CD4-positive, alpha-beta T cell (primary cell): ENCODE data around the gene ALDH2. TPM values are rescaled to one million over a fixed set of nuclear protein-coding genes. Genes with fewer than 3 reads are reported as not detected.

Source experiments
- ATAC-seq: fragments of 200-7000 bp; cut with Tn5 transposase; one replicate; pipeline ENCODE4 v1.10.0; 2022; ENCODE audit warnings: mild to moderate bottlenecking; ENCODE audit not compliant: poor library complexity
- CTCF ChIA-PET: fragments of 350-600 bp; sonication (Branson Sonifier 250); formaldehyde crosslinking; loops from one replicate; lab custom pipeline; 2021; ENCODE audit warnings: antibody characterized with exemption, inconsistent platforms; lab: Charles Lee
- POLR2A ChIA-PET: fragments of 350-600 bp; sonication (Branson Sonifier 250); formaldehyde crosslinking; loops from one replicate; lab custom pipeline; 2021; ENCODE audit warnings: antibody characterized with exemption, inconsistent platforms; lab: Charles Lee
- DNase-seq, 14 experiments: peaks; one replicate each; pipeline ENCODE4 v3.0.0-alpha.2; 2013 to 2020; ENCODE audit warnings: mixed read lengths in 2 of 14
- H3K27ac ChIP-seq, 2 donors: one replicate each; pipeline versions ENCODE4 v1.5.1 to v1.7.0; 2013; ENCODE audit warnings: low read length in 2 of 2, low read depth in 1 of 2, mild to moderate bottlenecking in 1 of 2
- H3K27me3 ChIP-seq, 2 experiments: 1 replicate in 1 of 2; 2 replicates in 1 of 2; pipeline versions ENCODE4 v1.6.1 to v1.7.0; 2013; ENCODE audit warnings: low read length in 2 of 2, control low read depth in 1 of 2, mild to moderate bottlenecking in 1 of 2, moderate library complexity in 1 of 2; ENCODE audit not compliant: insufficient read depth in 2 of 2, control insufficient read depth in 1 of 2
- H3K36me3 ChIP-seq: one replicate; pipeline ENCODE4 v1.6.1; 2013; ENCODE audit warnings: low read length, control low read depth; ENCODE audit not compliant: insufficient read depth
- H3K4me1 ChIP-seq: one replicate; pipeline ENCODE4 v1.6.1; 2013; ENCODE audit warnings: low read length, control low read depth; ENCODE audit not compliant: insufficient read depth
- H3K4me3 ChIP-seq: one replicate; pipeline ENCODE4 v1.5.1; 2013; ENCODE audit warnings: mild to moderate bottlenecking, low read length, moderate library complexity
- H3K9me3 ChIP-seq, 2 experiments: 1 replicate in 1 of 2; 2 replicates in 1 of 2; pipeline versions ENCODE4 v1.6.1 to v1.7.0; 2013; ENCODE audit warnings: low read length in 2 of 2, mild to moderate bottlenecking in 2 of 2, control low read depth in 1 of 2, moderate library complexity in 1 of 2; ENCODE audit not compliant: control insufficient read depth in 1 of 2, insufficient read depth in 1 of 2
- H3K27ac Mint-ChIP-seq: one replicate; pipeline ENCODE4 v1.8.0; 2020; ENCODE audit warnings: mixed read lengths
- H3K27me3 Mint-ChIP-seq: one replicate; pipeline ENCODE4 v1.8.0; 2021; ENCODE audit warnings: mixed read lengths
- H3K36me3 Mint-ChIP-seq: one replicate; pipeline ENCODE4 v1.8.0; 2021; ENCODE audit warnings: low read depth, mixed read lengths
- H3K4me1 Mint-ChIP-seq: one replicate; pipeline ENCODE4 v1.8.0; 2021; ENCODE audit warnings: low read depth, mixed read lengths
- H3K4me3 Mint-ChIP-seq: one replicate; pipeline ENCODE4 v1.8.0; 2020; ENCODE audit warnings: mild to moderate bottlenecking, mixed read lengths
- H3K9me3 Mint-ChIP-seq: one replicate; pipeline ENCODE4 v1.8.0; 2020; ENCODE audit warnings: mixed read lengths
- CTCF ChIP-seq: fragments of 200-600 bp; IDR thresholded peaks from one replicate; pipeline ENCODE4 v1.8.0; 2022; ENCODE audit warnings: antibody characterized with exemption, mild to moderate bottlenecking
- intact Hi-C, 2 experiments: fragments of 100-400 bp; cut with DNase I in 1 of 2; cut with micrococcal nuclease in 1 of 2; formaldehyde crosslinking; loops; one replicate each; pipeline versions ENCODE4 v1.15.1 to v1.9.0; 2023 to 2025; cut with DNase I, micrococcal nuclease
- microRNA-seq: library from miRNA; unstranded; fragments of <30 nt; microRNA quantifications from one replicate; pipeline ENCODE4 v1.2.0, GENCODE V29; 2021; ENCODE audit warnings: borderline microRNAs expressed, borderline replicate concordance
- total RNA-seq, 174 experiments: library from RNA in 2 of 174; stranded (reverse) in 2 of 174; gene quantifications; one replicate each; pipeline ENCODE4 v1.2.3 and lab custom pipeline; 2021 to 2026

Gene ALDH2
- total RNA-seq, 2 experiments from 2014 or later: 2.0 to 2.1 TPM

GRCh38 chr12:111864913-111865312 lies 98.2 kb downstream of the ALDH2 start:
- H3K9me3 ChIP-seq: no peaks in the 10 kb centered on the region
- H3K27ac Mint-ChIP-seq: peak overlapping the region; percentile 27
- no peak overlapping the region for H3K4me3 ChIP-seq
- H3K4me3 Mint-ChIP-seq: no peak overlapping the region
- no peaks in the 10 kb centered on the region for H3K27me3 Mint-ChIP-seq
- no peak overlapping the region for H3K27ac ChIP-seq
- DNase-seq (no peak), ATAC-seq (no peak)
- H3K4me1 ChIP-seq: no peaks in the 10 kb centered on the region
- no peaks in the 10 kb centered on the region for H3K9me3 Mint-ChIP-seq
- H3K36me3 Mint-ChIP-seq: peaks cover 68% of the 10 kb centered on the region
- H3K4me1 Mint-ChIP-seq: peaks cover 22% of the 10 kb centered on the region
- POLR2A ChIA-PET: no interaction called here
- H3K27me3 ChIP-seq: no peaks in the 10 kb centered on the region
- H3K36me3 ChIP-seq: peaks cover 46% of the 10 kb centered on the region
- intact Hi-C loops: no loop called here
- CTCF ChIA-PET: no interaction called here
- TF ChIP-seq CTCF: no peak

Small RNA genes within 50 kb of the gene (microRNA-seq; reads per million reads assigned to microRNA genes)
- not detected for gene MIR6761

Other genes with a start within 250 kb of the ALDH2 start
- 10 to 100 TPM; 21.9 to 23.7 TPM for gene ATXN2, start 167.6 kb upstream of the ALDH2 start, total RNA-seq
- 10 to 100 TPM; 22.4 to 25.8 TPM for gene BRAP, start 81.0 kb upstream of the ALDH2 start, total RNA-seq
- gene ACAD10, start 80.9 kb upstream of the ALDH2 start, total RNA-seq: 10 to 100 TPM; 15.8 to 17.4 TPM
- gene MAPKAPK5, start 75.3 kb downstream of the ALDH2 start, total RNA-seq: 10 to 100 TPM; 62.2 to 63.6 TPM
- 10 to 100 TPM; 12.7 to 12.8 TPM for gene TMEM116, start 246.2 kb downstream of the ALDH2 start, total RNA-seq
- 100 to 1,000 TPM; 109 to 117 TPM for gene ERP29, start 246.5 kb downstream of the ALDH2 start, total RNA-seq